Ureter (tissue), 1 donor: ENCODE results near the gene CDH16. TPM values are rescaled to one million over a fixed set of nuclear protein-coding genes. Genes with fewer than 3 reads are reported as not detected.

ENCODE experiments used
- DNase-seq: peaks from one replicate; pipeline ENCODE4 v3.0.0-alpha.2; 2020; ENCODE audit warnings: low spot score
- total RNA-seq: library from RNA; stranded (reverse); gene quantifications from one replicate; pipeline ENCODE4 v1.2.4, GENCODE V29; 2023
- donor health status: DM: yes; HTN: yes; CAD: no.

Gene CDH16
- total RNA-seq, 1 donor from 2014 or later: not detected

GRCh38 chr16:66927918-66928649 lies 9.4 kb upstream of the CDH16 start:
- DNase-seq: no peak

- no peak for DNase-seq
These were observed 8.3 kb upstream of the CDH16 start for GRCh38 chr16:66926961-66927436.

GRCh38 chr16:66926171-66926947 lies 7.7 kb upstream of the CDH16 start:
- DNase-seq: no peak

GRCh38 chr16:66925322-66925840 lies 6.7 kb upstream of the CDH16 start, which contains the start of gene RRAD:
RRAD (minus strand) TSS chr16:66925535; CDS start chr16:66925179, 356 bp downstream.
- no peak for DNase-seq

GRCh38 chr16:66924527-66925321 lies 6.0 kb upstream of the CDH16 start:
- DNase-seq: no peak

- DNase-seq: no peak
These were observed 5.2 kb upstream of the CDH16 start for GRCh38 chr16:66923866-66924265.

GRCh38 chr16:66923247-66923731 lies 4.6 kb upstream of the CDH16 start:
- DNase-seq: peak; percentile 68

- DNase-seq: no peak
These were observed 3.2 kb upstream of the CDH16 start for GRCh38 chr16:66921729-66922450.

GRCh38 chr16:66920924-66921680 lies 2.4 kb upstream of the CDH16 start:
- DNase-seq: no peak

- no peak for DNase-seq
These were observed 1.6 kb upstream of the CDH16 start for GRCh38 chr16:66920299-66920590.

- DNase-seq: no peak
These were observed 1.0 kb upstream of the CDH16 start for GRCh38 chr16:66919569-66920298.

GRCh38 chr16:66918355-66918754 lies 330 bp downstream of the CDH16 start:
- DNase-seq: no peak

- DNase-seq: no peak
These were observed 944 bp downstream of the CDH16 start for GRCh38 chr16:66917741-66918140.

- DNase-seq: no peak
These were observed 2.2 kb downstream of the CDH16 start for GRCh38 chr16:66916518-66916917.

- DNase-seq: no peak
These were observed 3.6 kb downstream of the CDH16 start for GRCh38 chr16:66915041-66915440.

- DNase-seq: no peak
These were observed 4.1 kb downstream of the CDH16 start for GRCh38 chr16:66914541-66914940.

- DNase-seq: no peak
These were observed 5.0 kb downstream of the CDH16 start for GRCh38 chr16:66913711-66914110.

GRCh38 chr16:66913081-66913480 lies 5.6 kb downstream of the CDH16 start:
- no peak for DNase-seq

GRCh38 chr16:66911801-66912200 lies 6.9 kb downstream of the CDH16 start:
- DNase-seq: no peak

GRCh38 chr16:66911112-66911511 lies 7.6 kb downstream of the CDH16 start:
- no peak for DNase-seq
